ENCODE measurements around the gene MRPL55.

MRPL55 gene

DNA sequence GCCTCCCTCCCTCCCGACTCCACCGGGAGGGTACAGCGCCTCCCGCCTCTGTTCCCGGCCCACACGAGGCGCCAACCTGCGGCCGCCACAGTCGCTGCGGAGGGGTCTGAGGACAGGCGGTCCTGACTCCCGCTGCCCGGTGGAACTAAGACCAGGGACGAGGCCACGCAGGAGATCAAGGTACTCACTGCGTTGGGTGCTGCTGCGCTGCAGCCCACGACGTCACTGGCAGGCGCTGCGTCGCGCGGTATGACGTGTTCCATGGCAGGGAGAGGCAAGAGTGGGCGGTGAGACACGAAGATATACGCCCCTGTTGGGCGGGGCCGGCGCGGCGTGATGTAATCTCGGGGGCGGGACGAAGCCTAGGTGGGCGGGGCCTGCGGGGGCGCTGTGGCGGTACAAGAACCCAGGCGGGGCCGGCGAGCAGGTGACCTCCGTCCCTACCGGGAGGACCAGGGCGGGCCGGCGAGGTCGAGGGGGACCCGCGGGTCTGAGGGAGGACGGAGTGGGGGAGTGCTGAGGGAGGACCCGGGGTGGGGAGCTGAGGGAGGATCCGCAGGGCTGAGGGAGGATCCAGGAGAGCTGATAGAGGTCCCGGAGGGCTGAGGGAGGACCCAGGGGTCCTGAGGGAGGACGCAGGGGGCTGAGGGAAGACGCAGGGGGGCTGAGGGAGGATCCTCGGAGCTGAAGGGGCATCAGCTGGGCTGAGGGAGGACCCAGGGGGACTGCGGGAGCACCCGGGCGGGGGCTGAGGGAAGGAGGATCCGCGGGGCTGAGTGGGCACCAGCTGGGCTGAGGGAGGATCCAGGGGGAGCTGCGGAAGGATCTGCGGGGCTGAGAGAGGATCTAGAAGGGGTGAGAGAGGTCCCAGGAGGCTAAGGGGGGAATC lies at the start of gene MRPL55:
TSS of gene MRPL55 (minus strand) at position 227 of the 889 bp plus-strand sequence. CDS start 1,039 bp downstream, outside the sequence.
- TF ChIP-seq CTCF (IDR thresholded peaks at IDR 0.05; ENCODE audit: borderline replicate concordance, insufficient read depth, low read depth, low read length) = no peak
- peak within 1 kb of the TSS; percentile 76 for H3K4me3 ChIP-seq (ENCODE audit: low read depth, low read length)

- TF ChIP-seq CTCF (IDR thresholded peaks at IDR 0.05; ENCODE audit: borderline replicate concordance, insufficient read depth, low read depth, low read length) = no peak
- H3K4me3 ChIP-seq (ENCODE audit: low read depth, low read length) = no peak overlapping the region
These were observed 49.3 kb upstream of the MRPL55 start for GRCh38 chr1:228158151-228159007.

GRCh38 chr1:228157729-228158126 lies 48.6 kb upstream of the MRPL55 start:
- TF ChIP-seq CTCF (IDR thresholded peaks at IDR 0.05; ENCODE audit: borderline replicate concordance, insufficient read depth, low read depth, low read length) = no peak
- H3K4me3 ChIP-seq (ENCODE audit: low read depth, low read length) = no peak overlapping the region

GRCh38 chr1:228156941-228157728 lies 48.0 kb upstream of the MRPL55 start:
- no peak overlapping the region for H3K4me3 ChIP-seq (ENCODE audit: low read depth, low read length)
- no peak for TF ChIP-seq CTCF (IDR thresholded peaks at IDR 0.05; ENCODE audit: borderline replicate concordance, insufficient read depth, low read depth, low read length)

DNA sequence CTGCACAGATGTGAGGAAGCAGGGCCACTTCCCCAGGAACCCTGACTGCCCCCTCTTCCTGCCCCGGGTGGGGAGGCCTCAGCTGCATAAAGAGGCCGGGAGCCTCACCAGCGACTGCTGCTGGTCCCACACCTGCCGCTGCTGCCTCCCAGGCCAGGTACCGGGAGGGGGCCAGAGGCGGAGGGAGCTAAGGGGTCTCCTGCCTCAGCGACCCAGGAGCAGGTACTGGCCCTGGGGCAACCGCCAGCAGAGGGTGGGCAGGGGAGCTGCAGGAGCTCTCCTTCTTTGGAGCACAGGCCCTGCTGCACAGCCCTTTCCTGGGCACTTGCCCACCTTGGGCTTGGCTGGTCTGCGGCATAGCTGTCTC lies 47.4 kb upstream of the MRPL55 start:
- TF ChIP-seq CTCF (IDR thresholded peaks at IDR 0.05; ENCODE audit: borderline replicate concordance, insufficient read depth, low read depth, low read length) = no peak
- H3K4me3 ChIP-seq (ENCODE audit: low read depth, low read length) = no peak overlapping the region

DNA sequence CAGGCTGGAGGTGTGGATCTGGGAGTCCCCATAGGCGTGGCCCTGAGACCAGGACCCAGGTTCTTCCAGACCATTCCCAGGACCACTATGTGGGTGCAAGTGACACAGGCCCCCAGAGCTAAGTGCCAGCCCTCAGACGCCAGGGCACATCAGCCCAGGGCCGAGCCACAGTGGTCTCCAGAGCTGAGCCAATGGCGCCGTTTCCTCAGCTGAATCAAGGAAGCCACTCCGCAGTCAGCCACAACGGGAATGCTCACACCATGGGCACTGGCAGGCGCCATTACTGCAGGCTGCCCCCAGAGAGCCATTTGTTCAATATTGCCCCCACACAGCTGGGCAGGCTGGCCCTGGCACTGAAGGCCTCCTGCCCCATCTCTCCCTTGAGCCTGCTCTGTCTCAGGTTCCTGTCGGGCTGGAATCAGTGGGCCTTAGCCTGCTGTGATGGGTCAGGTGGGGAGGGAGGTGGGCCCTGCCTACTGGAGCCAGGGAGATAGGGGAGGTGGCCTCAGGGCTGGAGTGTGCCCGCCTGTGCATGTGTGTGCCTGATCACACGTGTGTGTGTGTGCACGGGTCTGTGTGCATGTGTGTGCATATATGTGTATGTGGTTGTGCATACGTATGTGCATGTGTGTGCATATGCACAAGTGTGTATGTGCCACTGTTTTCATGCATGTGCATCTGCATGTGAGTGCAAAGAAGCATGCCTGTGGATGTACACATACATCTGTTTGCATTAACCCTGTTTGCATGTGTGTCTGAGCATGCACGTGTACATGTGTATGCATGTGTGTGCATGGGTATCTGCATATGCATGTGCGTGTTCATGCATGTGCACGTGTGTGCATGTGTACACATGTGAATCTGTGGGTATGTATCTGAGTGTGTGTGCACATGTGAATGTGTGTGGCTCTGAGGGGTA lies 46.8 kb upstream of the MRPL55 start:
- TF ChIP-seq CTCF (IDR thresholded peaks at IDR 0.05; ENCODE audit: borderline replicate concordance, insufficient read depth, low read depth, low read length) = no peak

More for the DNA sequence above, 46.8 kb upstream of the MRPL55 start:
- no peak overlapping the region for H3K4me3 ChIP-seq (ENCODE audit: low read depth, low read length)

All from GM12875 (cell line).